HCT116 (cell line): ENCODE results near the gene LRRTM4. TPM values are rescaled to one million over a fixed set of nuclear protein-coding genes. Genes with fewer than 3 reads are reported as not detected.

Experiments used
- ATAC-seq: fragments of 200-7000 bp; cut with Tn5 transposase; 2 replicates; pipeline ENCODE4 v1.9.1; 2020; ENCODE audit warnings: mild to moderate bottlenecking, moderate library complexity
- BruUV-seq: library from RNA; stranded (reverse); fragments of 400-500 nt; replicated peaks from 2 replicates; lab custom pipeline; 2021; lab: Mats Ljungman, UMichigan
- CTCF ChIA-PET: fragments of 300-600 bp; sonication (Branson Sonifier 250); formaldehyde crosslinking; loops from one replicate; lab custom pipeline; 2021; ENCODE audit warnings: antibody characterized with exemption; lab: Charles Lee
- POLR2A ChIA-PET: fragments of 300-600, 350-600 bp; sonication (Branson Sonifier 250); formaldehyde crosslinking; loops from one replicate; lab custom pipeline; 2021; ENCODE audit warnings: antibody characterized with exemption; lab: Charles Lee
- RAD21 ChIA-PET, 2 experiments: fragments of 300-600 bp; sonication (Branson Sonifier 250); formaldehyde crosslinking; loops; one replicate each; lab custom pipeline; 2023; ENCODE audit warnings: low total read pairs in 2 of 2; ENCODE audit not compliant: uncharacterized antibody in 2 of 2, unreplicated experiment in 2 of 2, low non-redundant PET in 1 of 2; lab: Charles Lee
- DNase-seq: peaks from one replicate; pipeline ENCODE4 v3.0.0-alpha.2; 2010; ENCODE audit warnings: low read depth, low spot score
- H2AFZ ChIP-seq: fragments of 200-600 bp; shearing (Covaris generic), sonication (generic); 2 replicates; pipeline ENCODE4 v1.6.1; 2017; ENCODE audit warnings: low read depth, mixed run types, mixed read lengths, antibody characterized with exemption, low read length; ENCODE audit not compliant: poor library complexity, severe bottlenecking
- H3K27ac ChIP-seq: 2 replicates; pipeline ENCODE4 v1.5.1; 2012; ENCODE audit warnings: low read depth, low read length
- H3K27me3 ChIP-seq: fragments of 200-600 bp; sonication (generic); 2 replicates; pipeline ENCODE4 v1.6.1; 2016; ENCODE audit warnings: mixed run types, low read length, mixed read lengths; ENCODE audit not compliant: insufficient read depth
- H3K36me3 ChIP-seq, 2 experiments: fragments of 200-500 bp in 1 of 2; fragments of 200-600 bp in 1 of 2; sonication (Bioruptor generic) in 1 of 2; sonication (generic) in 1 of 2; 2 replicates each; pipeline versions ENCODE4 v1.5.1 to v1.6.1; 2014 to 2016; ENCODE audit warnings: low read length in 2 of 2, inconsistent platforms in 1 of 2, mixed read lengths in 1 of 2, mixed run types in 1 of 2; ENCODE audit not compliant: insufficient read depth in 2 of 2, control insufficient read depth in 1 of 2
- H3K4me1 ChIP-seq, 2 experiments: fragments of 200-600 bp in 1 of 2; sonication (generic) in 1 of 2; 2 replicates each; pipeline versions ENCODE4 v1.5.1 to v1.6.1; 2012 to 2017; ENCODE audit warnings: low read length in 2 of 2, inconsistent platforms in 1 of 2, mild to moderate bottlenecking in 1 of 2, mixed read lengths in 1 of 2, mixed run types in 1 of 2, moderate library complexity in 1 of 2; ENCODE audit not compliant: insufficient read depth in 2 of 2, control insufficient read depth in 1 of 2
- H3K4me2 ChIP-seq: fragments of 200-600 bp; sonication (generic); 2 replicates; pipeline ENCODE4 v1.6.1; 2017; ENCODE audit warnings: mixed run types, low read length, mixed read lengths
- H3K4me3 ChIP-seq, 2 experiments: fragments of 200-600 bp in 1 of 2; sonication (generic) in 1 of 2; replicated peaks in 1 of 2; 2 replicates each; pipeline ENCODE4 v1.5.1; 2011 to 2016; ENCODE audit warnings: low read length in 2 of 2, control low read depth in 1 of 2, low read depth in 1 of 2, mild to moderate bottlenecking in 1 of 2, mixed read lengths in 1 of 2, mixed run types in 1 of 2
- H3K79me2 ChIP-seq: fragments of 200-600 bp; sonication (generic); 2 replicates; pipeline ENCODE4 v1.6.1; 2017; ENCODE audit warnings: mild to moderate bottlenecking, mixed run types, low read length, moderate library complexity, mixed read lengths; ENCODE audit not compliant: insufficient read depth
- H3K9ac ChIP-seq: fragments of 200-600 bp; sonication (generic); 2 replicates; pipeline ENCODE4 v1.6.1; 2016; ENCODE audit warnings: low read length, mixed read lengths
- H3K9me2 ChIP-seq: fragments of 200-600 bp; sonication (generic), shearing (Covaris generic); 2 replicates; pipeline ENCODE4 v1.6.1; 2017; ENCODE audit warnings: mixed run types, mild to moderate bottlenecking, moderate library complexity; ENCODE audit not compliant: insufficient read depth
- H3K9me3 ChIP-seq, 2 experiments: fragments of 200-500 bp in 1 of 2; fragments of 200-600 bp in 1 of 2; sonication (Bioruptor generic) in 1 of 2; sonication (generic) in 1 of 2; 2 replicates each; pipeline ENCODE4 v1.6.1; 2014 to 2017; ENCODE audit warnings: low read length in 2 of 2, mixed read lengths in 2 of 2, inconsistent platforms in 1 of 2, low read depth in 1 of 2, mild to moderate bottlenecking in 1 of 2, mixed run types in 1 of 2, moderate library complexity in 1 of 2; ENCODE audit not compliant: control insufficient read depth in 1 of 2, insufficient read depth in 1 of 2
- H4K20me1 ChIP-seq: fragments of 200-600 bp; sonication (generic), shearing (Covaris generic); 2 replicates; pipeline ENCODE4 v1.6.1; 2017; ENCODE audit warnings: mixed run types, mild to moderate bottlenecking, moderate library complexity; ENCODE audit not compliant: insufficient read depth
- ATF3 ChIP-seq: IDR thresholded peaks from 2 replicates; pipeline ENCODE4 v1.6.1; 2012
- CBX3 ChIP-seq: IDR thresholded peaks from 2 replicates; pipeline ENCODE4 v1.6.1; 2012; ENCODE audit warnings: low read depth
- CEBPB ChIP-seq: IDR thresholded peaks from 2 replicates; pipeline ENCODE4 v1.6.1; 2012; ENCODE audit warnings: low read depth
- CTCF ChIP-seq, 3 experiments: fragments of 200-600 bp in 1 of 3; sonication (generic) in 1 of 3; IDR thresholded peaks in 2 of 3; conservative IDR thresholded peaks in 1 of 3; 2 replicates each; pipeline ENCODE4 v1.5.1; 2012 to 2017; ENCODE audit warnings: low read depth in 2 of 3, low read length in 2 of 3, antibody characterized with exemption in 1 of 3, borderline replicate concordance in 1 of 3, control low read depth in 1 of 3, mild to moderate bottlenecking in 1 of 3, mixed read lengths in 1 of 3, mixed run types in 1 of 3, moderate library complexity in 1 of 3; ENCODE audit not compliant: insufficient read depth in 1 of 3
- ELF1 ChIP-seq: IDR thresholded peaks from 2 replicates; pipeline ENCODE4 v1.6.1; 2012; ENCODE audit warnings: low read depth, borderline replicate concordance
- FOSL1 ChIP-seq: IDR thresholded peaks from 2 replicates; pipeline ENCODE4 v1.6.1; 2012; ENCODE audit warnings: low read depth
- POLR2A ChIP-seq: IDR thresholded peaks from 2 replicates; pipeline ENCODE4 v1.7.0; 2011; ENCODE audit warnings: borderline replicate concordance; ENCODE audit not compliant: insufficient read depth, insufficient read length; ENCODE audit errors: extremely low read depth
- POLR2AphosphoS5 ChIP-seq: IDR thresholded peaks from 2 replicates; pipeline ENCODE4 v1.6.1; 2011; ENCODE audit warnings: mild to moderate bottlenecking, low read depth, low read length, moderate library complexity
- RAD21 ChIP-seq: IDR thresholded peaks from 2 replicates; pipeline ENCODE4 v1.6.1; 2012; ENCODE audit warnings: low read depth, mild to moderate bottlenecking
- SIN3A ChIP-seq: IDR thresholded peaks from 2 replicates; pipeline ENCODE4 v1.6.1; 2012; ENCODE audit warnings: low read depth
- SP1 ChIP-seq: IDR thresholded peaks from 2 replicates; pipeline ENCODE4 v1.6.1; 2012; ENCODE audit warnings: low read depth
- TCF7L2 ChIP-seq: IDR thresholded peaks from 2 replicates; pipeline ENCODE4 v1.7.0; 2011; ENCODE audit warnings: borderline replicate concordance, inconsistent platforms; ENCODE audit not compliant: insufficient read depth, insufficient read length; ENCODE audit errors: extremely low read depth
- YY1 ChIP-seq: IDR thresholded peaks from 2 replicates; pipeline ENCODE4 v1.6.1; 2011; ENCODE audit warnings: low read length, low read depth, moderate library complexity, mild to moderate bottlenecking; ENCODE audit not compliant: insufficient replicate concordance; ENCODE audit errors: extremely low read depth
- ZBTB33 ChIP-seq: IDR thresholded peaks from 2 replicates; pipeline ENCODE4 v1.6.1; 2011; ENCODE audit warnings: mild to moderate bottlenecking, low read length, moderate library complexity; ENCODE audit not compliant: insufficient replicate concordance; ENCODE audit errors: extremely low read depth
- ZFX ChIP-seq: fragments of 450-650 bp; IDR thresholded peaks from 2 replicates; pipeline ENCODE4 v1.6.1; 2017
- intact Hi-C: fragments of 100-400 bp; cut with micrococcal nuclease; formaldehyde crosslinking; loops from 2 replicates; pipeline ENCODE4 v1.10.0; 2022
- total RNA-seq: library from RNA; stranded (reverse); gene quantifications from one replicate; pipeline ENCODE4 v1.2.1, GENCODE V29; 2021; ENCODE audit not compliant: unreplicated experiment

The LRRTM4 gene
- total RNA-seq, 1 experiment from 2014 or later, result 0.25 TPM

GRCh38 chr2:77028032-77028600 is 494.1 kb downstream of the LRRTM4 start:
- Histone ChIP-seq H4K20me1 (no peaks in the 10 kb centered on the region), H3K9me3 (peaks cover 0 to 14% of the 10 kb centered on the region in 2 experiments; a peak in 3 of 4 replicates), H3K4me2 (no peak overlapping the region), H3K27me3 (no peaks in the 10 kb centered on the region), H3K27ac (no peak overlapping the region), H3K4me1 (no peaks in the 10 kb centered on the region), H3K79me2 (no peaks in the 10 kb centered on the region), H3K36me3 (no peaks in the 10 kb centered on the region), H3K9ac (no peak overlapping the region), H3K4me3 (no peak overlapping the region), H3K9me2 (no peaks in the 10 kb centered on the region), H2AFZ (no peak overlapping the region)
- TF ChIP-seq SP1, result no peak
- no peak for TF ChIP-seq CBX3
- peak; percentile 79 for TF ChIP-seq TCF7L2
- TF ChIP-seq CEBPB, result no peak
- POLR2A ChIA-PET, result no interaction called here
- RAD21 ChIA-PET, result no interaction called here
- intact Hi-C loops, result no loop called here
- no peak for DNase-seq
- no peak for ATAC-seq
- CTCF ChIA-PET, result no interaction called here
- BruUV-seq, result no TSS peak

GRCh38 chr2:77025714-77026113 is 496.5 kb downstream of the LRRTM4 start:
- ChIA-PET CTCF (no interaction called here), RAD21 (no interaction called here)
- H3K9me3 ChIP-seq, result peaks cover 0 to 17% of the 10 kb centered on the region in 2 experiments; a peak in 3 of 4 replicates

More at GRCh38 chr2:77025714-77026113, 496.5 kb downstream of the LRRTM4 start:
- Histone ChIP-seq H3K4me3 (no peak overlapping the region), H3K27me3 (no peaks in the 10 kb centered on the region), H2AFZ (no peak overlapping the region), H3K9ac (no peak overlapping the region), H3K9me2 (no peaks in the 10 kb centered on the region), H4K20me1 (no peaks in the 10 kb centered on the region), H3K36me3 (no peaks in the 10 kb centered on the region), H3K4me1 (no peaks in the 10 kb centered on the region), H3K4me2 (no peak overlapping the region), H3K79me2 (no peaks in the 10 kb centered on the region), H3K27ac (no peak overlapping the region)
- BruUV-seq, result no TSS peak
- TF ChIP-seq FOSL1, result no peak
- no peak for TF ChIP-seq CTCF (IDR thresholded peaks at IDR 0.05 in 2 of 3, conservative IDR thresholded peaks at IDR 0.05 in 1 of 3; ENCODE audit: borderline replicate concordance in 1 of 3, insufficient read depth in 1 of 3, low read depth in 2 of 3, low read length in 2 of 3)
- no peak for TF ChIP-seq YY1
- no peak for TF ChIP-seq ELF1
- TF ChIP-seq ZBTB33, result no peak
- no peak for TF ChIP-seq SIN3A
- TF ChIP-seq ZFX, result no peak
- TF ChIP-seq POLR2A, result no peak
- TF ChIP-seq ATF3, result no peak
- TF ChIP-seq SP1, result no peak
- TF ChIP-seq TCF7L2, result no peak
- no peak for TF ChIP-seq RAD21
- TF ChIP-seq POLR2AphosphoS5, result no peak
- intact Hi-C loops, result no loop called here
- ATAC-seq (no peak), DNase-seq (no peak)
- POLR2A ChIA-PET, result no interaction called here
